Psoas muscle (tissue), 8 donors: ENCODE measurements around the gene GCH1. TPM values are rescaled to one million over a fixed set of nuclear protein-coding genes. Genes with fewer than 3 reads are reported as not detected.

Source experiments
- ATAC-seq, 4 donors: fragments of 200-7000 bp; cut with Tn5 transposase; one replicate each; pipeline ENCODE4 v1.9.1; 2020; ENCODE audit warnings: moderate library complexity in 3 of 4, mild to moderate bottlenecking in 2 of 4
- DNase-seq, 2 donors: peaks; one replicate each; pipeline ENCODE4 v3.0.0-alpha.2; 2020
- H3K27ac ChIP-seq: fragments of 200-600 bp; one replicate; pipeline ENCODE4 v1.8.0; 2022
- H3K27me3 ChIP-seq, 3 donors: fragments of 200-600 bp in 1 of 3; one replicate each; pipeline versions ENCODE4 v1.6.1 to v1.8.0; 2013 to 2022; ENCODE audit warnings: low read length in 2 of 3, mild to moderate bottlenecking in 2 of 3, moderate library complexity in 1 of 3; ENCODE audit not compliant: insufficient read depth in 3 of 3
- H3K36me3 ChIP-seq, 2 donors: fragments of 200-600 bp in 1 of 2; one replicate each; pipeline versions ENCODE4 v1.6.1 to v1.8.0; 2013 to 2022; ENCODE audit warnings: low read depth in 1 of 2, mild to moderate bottlenecking in 1 of 2, moderate library complexity in 1 of 2; ENCODE audit not compliant: insufficient read depth in 1 of 2
- H3K4me1 ChIP-seq: fragments of 200-600 bp; one replicate; pipeline ENCODE4 v1.8.0; 2022
- H3K4me3 ChIP-seq: fragments of 200-600 bp; one replicate; pipeline ENCODE4 v1.8.0; 2022; ENCODE audit warnings: mild to moderate bottlenecking
- H3K9me3 ChIP-seq: fragments of 200-600 bp; one replicate; pipeline ENCODE4 v1.8.0; 2022
- WGBS, 3 donors: extraction: QIAGEN DNeasy Blood & Tissue Kit; methylation state at CpG; one replicate each; pipeline versions ENCODE4 v1.1.6 to v1.1.7; 2013; 5-methylcytosine and 5-hydroxymethylcytosine counted together
- intact Hi-C, 2 donors: fragments of 100-400 bp; cut with DNase I; formaldehyde crosslinking; loops; one replicate each; pipeline versions ENCODE4 v1.11.0 to v1.14.2; 2022
- long read RNA-seq, 2 donors: library from polyadenylated mRNA; unstranded; transcript quantifications; one replicate each; pipeline ENCODE4 v2.0.0, GENCODE V29; 2021
- polyA plus RNA-seq, 3 donors: library from polyadenylated mRNA; stranded (reverse); fragments of 200-250 nt; gene quantifications; one replicate each; pipeline ENCODE4 v1.2.3, GENCODE V29; 2013
- total RNA-seq, 4 donors: library from RNA; stranded (reverse); fragmentation: NEBNext Ultra II Directional in 2 of 4; extraction: Animal tissue kit (Norgen Biotek cat#: 25700) in 2 of 4; gene quantifications; one replicate each; pipeline versions ENCODE4 v1.2.1 to v1.2.4, GENCODE V29; 2021 to 2023
- TF ChIP-seq, protein P1 (sequence below): fragments of 200-600 bp; IDR thresholded peaks from one replicate; pipeline ENCODE4 v1.8.0; 2022; ENCODE audit warnings: antibody characterized with exemption
- donor health status: healthy with polysubstance abuse.
- donor health status: DM: no; HTN: no; CAD: no; lungs with moderate emphysema.
- donor health status: Bipolar disorder and iron deficiency.
- donor health status: healthy.
- donor health status: DM: yes; HTN: yes; CAD: no.
- donor health status: DM: no; HTN: no; CAD: no.
- donor health status: DM: no; HTN: no; CAD: no.
- donor health status: DM: yes; HTN: yes; CAD: no.

The GCH1 gene, protein sequence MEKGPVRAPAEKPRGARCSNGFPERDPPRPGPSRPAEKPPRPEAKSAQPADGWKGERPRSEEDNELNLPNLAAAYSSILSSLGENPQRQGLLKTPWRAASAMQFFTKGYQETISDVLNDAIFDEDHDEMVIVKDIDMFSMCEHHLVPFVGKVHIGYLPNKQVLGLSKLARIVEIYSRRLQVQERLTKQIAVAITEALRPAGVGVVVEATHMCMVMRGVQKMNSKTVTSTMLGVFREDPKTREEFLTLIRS
- 1 to 10 TPM in 3 of 4 donors, under 1 TPM in 1; 0.65 to 1.4 (median 1.2) TPM for total RNA-seq
- 1 to 10 TPM in 2 of 3 donors, under 1 TPM in 1; 0.91 to 1.2 (median 1.0) TPM for polyA plus RNA-seq
- long read RNA-seq, donor 1 = 0 reads
- long read RNA-seq, donor 2, partial matches to known transcripts = 0 of 1 reads
- long read RNA-seq, donor 2, other reads (novel, unspliced or antisense) = 0 of 1 reads

DNA sequence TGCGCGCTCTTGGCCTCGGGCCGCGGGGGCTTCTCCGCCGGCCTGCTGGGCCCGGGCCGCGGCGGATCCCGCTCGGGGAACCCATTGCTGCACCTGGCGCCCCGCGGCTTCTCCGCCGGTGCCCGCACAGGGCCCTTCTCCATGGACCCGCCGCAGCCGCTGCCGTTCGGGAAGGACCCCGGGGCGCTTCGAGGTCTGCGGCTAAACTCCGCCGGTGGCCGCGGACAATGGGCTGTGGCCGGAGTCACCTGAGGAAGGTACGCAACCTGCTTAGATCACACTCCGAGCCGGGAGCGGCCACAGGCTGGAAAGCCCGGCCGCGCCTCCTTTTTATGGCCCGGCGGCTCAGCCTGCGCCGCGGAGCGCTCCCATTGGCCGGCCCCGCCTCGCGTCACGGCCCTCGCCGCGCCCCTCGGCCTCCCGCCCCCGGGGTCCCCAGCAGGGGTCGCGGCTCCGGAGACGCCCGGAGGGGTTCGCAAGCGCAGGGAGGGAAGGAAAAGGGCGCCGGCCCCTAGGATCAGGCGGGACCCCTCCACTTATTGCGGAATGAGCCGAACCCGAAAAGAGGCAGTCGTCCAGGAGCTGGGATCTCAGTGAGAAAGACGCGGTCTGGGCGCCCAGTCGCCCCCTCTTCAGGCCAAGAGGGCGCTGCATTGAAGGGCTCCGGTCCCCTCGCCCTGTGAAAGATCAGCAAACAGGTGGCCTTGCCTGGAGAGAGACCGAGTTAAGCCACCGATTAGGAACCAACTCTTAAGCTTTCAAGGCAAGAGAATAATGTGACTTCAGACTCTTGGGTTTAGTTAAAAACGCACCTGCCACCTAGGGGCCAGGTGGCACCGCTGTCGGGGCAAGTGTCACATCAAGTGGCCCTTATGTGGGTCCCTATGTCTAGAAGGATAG lies at the start of gene GCH1:
GCH1 (minus strand) TSS at position 306 of the 900 bp plus-strand sequence; CDS start at position 143, 163 bp downstream.
- WGBS, 3 donors = 1% methylated on average over 61 to 83 of the region's 83 CpGs

DNA sequence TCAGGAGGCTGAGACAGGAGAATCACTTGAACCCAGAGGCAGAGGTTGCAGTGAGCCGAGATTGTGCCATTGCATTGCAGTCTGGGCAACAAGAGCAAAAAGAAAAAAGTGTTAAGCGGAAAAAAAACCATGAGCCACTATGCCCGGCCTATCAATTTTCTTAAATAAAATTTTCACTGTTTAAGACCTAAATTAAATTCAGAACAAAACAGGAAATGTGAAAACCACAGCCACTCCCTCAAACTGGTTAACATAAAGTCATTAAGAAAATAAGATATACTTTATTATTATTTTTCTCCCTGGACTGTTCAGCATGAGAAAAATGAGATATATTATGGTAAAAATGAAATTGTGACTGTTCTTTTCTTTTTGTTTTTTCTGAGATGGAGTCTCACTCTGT lies 44.6 kb upstream of the GCH1 start:
- Histone ChIP-seq H3K36me3 (no peaks in the 10 kb centered on the region), H3K4me3 (no peak overlapping the region), H3K27ac (no peak overlapping the region), H3K9me3 (no peaks in the 10 kb centered on the region), H3K4me1 (no peaks in the 10 kb centered on the region), H3K27me3 (no peaks in the 10 kb centered on the region)
- TF ChIP-seq, protein P1, sequence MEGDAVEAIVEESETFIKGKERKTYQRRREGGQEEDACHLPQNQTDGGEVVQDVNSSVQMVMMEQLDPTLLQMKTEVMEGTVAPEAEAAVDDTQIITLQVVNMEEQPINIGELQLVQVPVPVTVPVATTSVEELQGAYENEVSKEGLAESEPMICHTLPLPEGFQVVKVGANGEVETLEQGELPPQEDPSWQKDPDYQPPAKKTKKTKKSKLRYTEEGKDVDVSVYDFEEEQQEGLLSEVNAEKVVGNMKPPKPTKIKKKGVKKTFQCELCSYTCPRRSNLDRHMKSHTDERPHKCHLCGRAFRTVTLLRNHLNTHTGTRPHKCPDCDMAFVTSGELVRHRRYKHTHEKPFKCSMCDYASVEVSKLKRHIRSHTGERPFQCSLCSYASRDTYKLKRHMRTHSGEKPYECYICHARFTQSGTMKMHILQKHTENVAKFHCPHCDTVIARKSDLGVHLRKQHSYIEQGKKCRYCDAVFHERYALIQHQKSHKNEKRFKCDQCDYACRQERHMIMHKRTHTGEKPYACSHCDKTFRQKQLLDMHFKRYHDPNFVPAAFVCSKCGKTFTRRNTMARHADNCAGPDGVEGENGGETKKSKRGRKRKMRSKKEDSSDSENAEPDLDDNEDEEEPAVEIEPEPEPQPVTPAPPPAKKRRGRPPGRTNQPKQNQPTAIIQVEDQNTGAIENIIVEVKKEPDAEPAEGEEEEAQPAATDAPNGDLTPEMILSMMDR = no peak
- intact Hi-C loops = no loop called here
- WGBS, 3 donors = 94 to 98% (median 97%) methylated on average over 3 of the region's 3 CpGs
- no peak for ATAC-seq
- no peak for DNase-seq

More for the DNA sequence above, at the start of gene GCH1:
- no peaks in the 10 kb centered on the region for H3K9me3 ChIP-seq
- peak; percentile 80 to 95 (median 90) for ATAC-seq
- no peaks in the 10 kb centered on the region for H3K4me1 ChIP-seq
- intact Hi-C loops = no loop called here
- no peaks in the 10 kb centered on the region for H3K36me3 ChIP-seq
- TF ChIP-seq, protein P1 = peak; percentile 12
- H3K27me3 ChIP-seq = peaks cover 0 to 24% (median 0%) of the 10 kb centered on the region in 3 donors
- peak within 1 kb of the TSS; percentile 56 for H3K27ac ChIP-seq
- DNase-seq = peak; percentile 56 to 67
- peak within 1 kb of the TSS; percentile 70 for H3K4me3 ChIP-seq

DNA sequence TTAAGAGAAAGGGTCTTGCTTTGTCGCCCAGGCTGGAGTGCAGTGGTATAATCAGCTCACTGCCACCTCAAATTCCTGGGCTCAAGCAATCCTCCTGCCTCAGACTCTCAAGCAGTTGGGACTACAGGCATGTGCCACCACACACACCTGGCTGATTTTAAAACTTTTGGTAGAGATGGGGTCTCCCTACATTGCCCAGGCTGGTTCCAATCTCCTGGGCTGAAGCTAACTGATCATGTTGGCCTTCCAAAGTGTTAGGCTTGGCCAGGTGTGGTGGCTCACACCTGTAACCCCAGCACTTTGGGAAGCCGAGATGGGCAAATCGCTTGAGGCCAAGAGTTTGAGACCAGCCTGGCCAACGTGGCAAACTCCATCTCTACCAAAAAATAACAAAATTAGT lies 43.9 kb upstream of the GCH1 start:
- no peak overlapping the region for H3K4me3 ChIP-seq
- no peaks in the 10 kb centered on the region for H3K27me3 ChIP-seq
- no peaks in the 10 kb centered on the region for H3K9me3 ChIP-seq
- no peaks in the 10 kb centered on the region for H3K36me3 ChIP-seq
- no peaks in the 10 kb centered on the region for H3K4me1 ChIP-seq
- DNase-seq = no peak
- intact Hi-C loops = no loop called here
- 97 to 99% (median 97%) methylated on average over 4 of the region's 4 CpGs for WGBS, 3 donors
- ATAC-seq = no peak
- TF ChIP-seq, protein P1 = no peak
- H3K27ac ChIP-seq = no peak overlapping the region

DNA sequence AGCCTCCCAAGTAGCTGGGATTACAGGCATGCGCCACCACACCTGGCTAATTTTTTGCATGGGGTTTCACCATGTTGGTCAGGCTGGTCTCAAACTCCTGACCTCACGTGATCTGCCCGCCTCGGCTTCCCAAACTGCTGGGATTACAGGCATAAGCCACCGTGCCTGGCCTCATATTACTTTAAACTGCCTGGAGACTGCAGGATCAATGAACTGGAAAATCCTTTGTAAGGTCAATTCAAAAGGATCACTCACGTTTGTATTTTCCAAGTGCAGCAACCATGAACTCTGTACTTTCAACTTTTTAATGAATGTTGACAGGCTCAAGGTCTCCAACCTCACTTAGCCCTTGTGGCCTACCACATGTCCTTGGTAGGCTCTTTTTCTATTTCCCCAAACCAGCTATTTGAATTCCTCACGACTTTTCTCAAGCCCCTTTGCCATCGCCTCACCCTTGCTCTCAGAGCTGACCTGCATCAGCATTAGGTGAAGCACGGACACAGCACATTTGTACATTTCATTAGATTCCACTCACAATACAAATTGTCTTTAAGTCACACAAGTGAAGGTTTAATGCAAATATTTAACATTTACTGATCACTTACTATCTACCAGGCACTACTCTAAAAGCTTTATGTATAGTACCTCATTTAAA lies 42.2 kb upstream of the GCH1 start:
- DNase-seq = no peak
- TF ChIP-seq, protein P1 = no peak
- intact Hi-C loops = no loop called here
- 90 to 92% (median 92%) methylated on average over 9 of the region's 9 CpGs for WGBS, 3 donors
- no peaks in the 10 kb centered on the region for H3K36me3 ChIP-seq
- ATAC-seq = no peak
- no peaks in the 10 kb centered on the region for H3K27me3 ChIP-seq
- H3K4me1 ChIP-seq = no peaks in the 10 kb centered on the region
- no peak overlapping the region for H3K27ac ChIP-seq
- H3K9me3 ChIP-seq = no peaks in the 10 kb centered on the region
- no peak overlapping the region for H3K4me3 ChIP-seq
